CD14-positive monocyte (primary cell): ENCODE measurements around the gene NUP107. TPM values are rescaled to one million over a fixed set of nuclear protein-coding genes. Genes with fewer than 3 reads are reported as not detected.

ENCODE experiments used
- DNase-seq, 3 donors: peaks; one replicate each; pipeline ENCODE4 v3.0.0-alpha.2; 2011 to 2022
- H2AFZ ChIP-seq: 2 replicates; pipeline ENCODE4 v1.6.0; 2012; ENCODE audit warnings: mild to moderate bottlenecking, low read depth, low read length, inconsistent platforms; ENCODE audit not compliant: insufficient read depth, poor library complexity, severe bottlenecking
- H3K27ac ChIP-seq, 2 donors: 1 replicate in 1 of 2; 2 replicates in 1 of 2; pipeline ENCODE4 v1.5.1; 2012 to 2013; ENCODE audit warnings: low read length in 2 of 2, control low read depth in 1 of 2, inconsistent platforms in 1 of 2, low read depth in 1 of 2, mild to moderate bottlenecking in 1 of 2
- H3K27me3 ChIP-seq, 2 donors: one replicate each; pipeline versions ENCODE4 v1.6.0 to v1.6.1; 2011 to 2013; ENCODE audit warnings: low read length in 2 of 2; ENCODE audit not compliant: control insufficient read depth in 2 of 2, insufficient read depth in 2 of 2
- H3K36me3 ChIP-seq, 2 donors: replicated peaks in 1 of 2; 1 replicate in 1 of 2; 2 replicates in 1 of 2; pipeline versions ENCODE4 v1.5.1 to v1.6.1; 2012 to 2013; ENCODE audit warnings: low read length in 2 of 2, control low read depth in 1 of 2, inconsistent platforms in 1 of 2, mild to moderate bottlenecking in 1 of 2; ENCODE audit not compliant: insufficient read depth in 2 of 2, control insufficient read depth in 1 of 2
- H3K4me1 ChIP-seq, 2 donors: 1 replicate in 1 of 2; 2 replicates in 1 of 2; pipeline versions ENCODE4 v1.5.1 to v1.6.1; 2012 to 2013; ENCODE audit warnings: low read length in 2 of 2, control low read depth in 1 of 2, inconsistent platforms in 1 of 2, mild to moderate bottlenecking in 1 of 2, moderate library complexity in 1 of 2; ENCODE audit not compliant: insufficient read depth in 2 of 2, control insufficient read depth in 1 of 2
- H3K4me2 ChIP-seq: replicated peaks from 2 replicates; pipeline ENCODE3; 2012; ENCODE audit warnings: low read length, moderate library complexity, mild to moderate bottlenecking; ENCODE audit not compliant: poor library complexity, severe bottlenecking; ENCODE audit errors: extremely low read depth
- H3K4me3 ChIP-seq, 3 experiments: fragments of 200-600 bp in 1 of 3; sonication (generic) in 1 of 3; replicated peaks in 1 of 3; 1 replicate in 2 of 3; 2 replicates in 1 of 3; pipeline ENCODE4 v1.5.1; 2011 to 2013; ENCODE audit warnings: low read length in 3 of 3, mild to moderate bottlenecking in 3 of 3, control low read depth in 2 of 3, low read depth in 2 of 3, inconsistent platforms in 1 of 3, moderate library complexity in 1 of 3
- H3K79me2 ChIP-seq: 2 replicates; pipeline ENCODE4 v1.6.0; 2012; ENCODE audit warnings: mild to moderate bottlenecking, control low read depth, inconsistent platforms, low read length, moderate library complexity; ENCODE audit not compliant: insufficient read depth
- H3K9ac ChIP-seq: 2 replicates; pipeline ENCODE4 v1.6.0; 2017; ENCODE audit warnings: low read length, mild to moderate bottlenecking; ENCODE audit not compliant: insufficient read depth, poor library complexity, severe bottlenecking
- H3K9me3 ChIP-seq, 2 donors: replicated peaks in 1 of 2; 1 replicate in 1 of 2; 2 replicates in 1 of 2; pipeline versions ENCODE4 v1.5.1 to v1.6.1; 2012 to 2013; ENCODE audit warnings: low read length in 2 of 2, control low read depth in 1 of 2; ENCODE audit not compliant: control insufficient read depth in 1 of 2, insufficient read depth in 1 of 2
- H4K20me1 ChIP-seq: 2 replicates; pipeline ENCODE4 v1.6.0; 2012; ENCODE audit warnings: mild to moderate bottlenecking, low read length, control low read depth, moderate library complexity; ENCODE audit not compliant: insufficient read depth
- H3K27ac Mint-ChIP-seq, 7 donors: one replicate each; pipeline ENCODE4 v1.8.0; 2020; ENCODE audit warnings: mild to moderate bottlenecking in 7 of 7, mixed read lengths in 7 of 7, moderate library complexity in 6 of 7, inconsistent platforms in 2 of 7
- H3K27me3 Mint-ChIP-seq, 3 donors: one replicate each; pipeline ENCODE4 v1.8.0; 2021 to 2022; ENCODE audit warnings: low read depth in 3 of 3, mild to moderate bottlenecking in 3 of 3, mixed read lengths in 3 of 3, moderate library complexity in 3 of 3, inconsistent platforms in 1 of 3
- H3K36me3 Mint-ChIP-seq, 2 donors: one replicate each; pipeline ENCODE4 v1.8.0; 2020; ENCODE audit warnings: mixed read lengths in 2 of 2, inconsistent platforms in 1 of 2, mild to moderate bottlenecking in 1 of 2
- H3K4me1 Mint-ChIP-seq: one replicate; pipeline ENCODE4 v1.8.0; 2020; ENCODE audit warnings: mild to moderate bottlenecking, mixed read lengths
- H3K4me3 Mint-ChIP-seq, 2 donors: one replicate each; pipeline ENCODE4 v1.8.0; 2020; ENCODE audit warnings: mild to moderate bottlenecking in 2 of 2, mixed read lengths in 2 of 2, moderate library complexity in 1 of 2
- H3K9me3 Mint-ChIP-seq, 7 donors: one replicate each; pipeline ENCODE4 v1.8.0; 2020 to 2022; ENCODE audit warnings: mixed read lengths in 7 of 7, mild to moderate bottlenecking in 6 of 7, moderate library complexity in 6 of 7, inconsistent platforms in 2 of 7
- CTCF ChIP-seq: fragments of 200-600 bp; IDR thresholded peaks from one replicate; pipeline ENCODE4 v1.8.0; 2022; ENCODE audit warnings: antibody characterized with exemption, mild to moderate bottlenecking
- WGBS: methylation state at CpG from one replicate; pipeline ENCODE4 v1.1.5; 2013; ENCODE audit warnings: missing lambda C conversion rate; ENCODE audit not compliant: insufficient coverage; 5-methylcytosine and 5-hydroxymethylcytosine counted together
- intact Hi-C, 2 donors: fragments of 100-400 bp; cut with micrococcal nuclease; formaldehyde crosslinking; loops; one replicate each; pipeline versions ENCODE4 v1.15.0 to v1.15.1; 2023
- polyA plus RNA-seq, 3 donors: library from polyadenylated mRNA; depleted of rRNA in 1 of 3; unstranded in 2 of 3; stranded (reverse) in 1 of 3; fragments of 300-500 nt in 2 of 3; fragments of >200 nt in 1 of 3; fragmentation: Illumina TruSeq in 2 of 3; gene quantifications; 1 replicate in 2 of 3; 2 replicates in 1 of 3; pipeline ENCODE4 v1.2.3, GENCODE V29; 2012 to 2021

NUP107 gene
- polyA plus RNA-seq, 3 donors, result 6.7 to 20.5 (median 10.7) TPM

- H3K4me1 Mint-ChIP-seq, result peaks cover 29% of the 10 kb centered on the region
- no peak for DNase-seq
- Histone ChIP-seq H3K79me2 (peaks cover 5% of the 10 kb centered on the region), H3K36me3 (peaks cover 10 to 41% of the 10 kb centered on the region in 2 donors), H3K4me1 (peaks cover 16 to 29% of the 10 kb centered on the region in 2 donors), H3K4me3 (no peak overlapping the region), H3K27ac (no peak overlapping the region), H3K27me3 (no peaks in the 10 kb centered on the region), H4K20me1 (no peaks in the 10 kb centered on the region), H3K4me2 (no peak overlapping the region), H2AFZ (peak overlapping the region; percentile 3), H3K9ac (no peak overlapping the region), H3K9me3 (no peaks in the 10 kb centered on the region)
- peaks cover 0 to 2% (median 0%) of the 10 kb centered on the region in 3 donors for H3K27me3 Mint-ChIP-seq
- 52% methylated on average over 2 of the region's 3 CpGs for WGBS
- H3K36me3 Mint-ChIP-seq, result peaks cover 30 to 35% of the 10 kb centered on the region in 2 donors
- H3K27ac Mint-ChIP-seq, result peak overlapping the region in 3 of 7 donors; percentile 47 to 63 (median 52)
- no peaks in the 10 kb centered on the region for H3K9me3 Mint-ChIP-seq
- intact Hi-C loops, result loop anchor here in 1 of 2 donors (5.0 kb wide), 1 partner anchor 33 kb away; no protein-coding TSS in a partner anchor
- H3K4me3 Mint-ChIP-seq, result peak overlapping the region in 1 of 2 donors; percentile 1
- TF ChIP-seq CTCF, result no peak
Measured at GRCh38 chr12:68749443-68749842, 62.7 kb downstream of the NUP107 start.

- Histone ChIP-seq H3K4me1 (peaks cover 16 to 29% of the 10 kb centered on the region in 2 donors), H3K9ac (no peak overlapping the region), H4K20me1 (no peaks in the 10 kb centered on the region), H3K27me3 (no peaks in the 10 kb centered on the region), H3K36me3 (peaks cover 12 to 45% of the 10 kb centered on the region in 2 donors), H3K4me2 (no peak overlapping the region), H3K9me3 (no peaks in the 10 kb centered on the region), H3K27ac (no peak overlapping the region), H3K79me2 (peaks cover 5% of the 10 kb centered on the region), H2AFZ (peak overlapping the region; percentile 3), H3K4me3 (no peak overlapping the region)
- Mint-ChIP-seq H3K4me1 (peaks cover 29% of the 10 kb centered on the region), H3K27ac (peak overlapping the region in 1 of 7 donors; percentile 47), H3K27me3 (peaks cover 0 to 2% (median 0%) of the 10 kb centered on the region in 3 donors), H3K36me3 (peaks cover 33 to 39% of the 10 kb centered on the region in 2 donors), H3K4me3 (no peak overlapping the region), H3K9me3 (no peaks in the 10 kb centered on the region)
- TF ChIP-seq CTCF, result no peak
- 92% methylated on average over 4 of the region's 4 CpGs for WGBS
- DNase-seq, result no peak
- intact Hi-C loops, result loop anchor here in 1 of 2 donors (5.0 kb wide), 1 partner anchor 32 kb away; no protein-coding TSS in a partner anchor
Measured at GRCh38 chr12:68749861-68750260, 63.1 kb downstream of the NUP107 start.
